ENCODE data around the gene AREG.

- TF ChIP-seq CTCF (conservative IDR thresholded peaks at IDR 0.05 in 1 of 2, IDR thresholded peaks at IDR 0.05 in 1 of 2; ENCODE audit: extremely low read depth in 1 of 2, insufficient read depth in 1 of 2, low read depth in 1 of 2, low read length in 2 of 2) (no peak), EZH2 (IDR thresholded peaks at IDR 0.05; ENCODE audit: borderline replicate concordance, low read length) (no peak)
Observed at GRCh38 chr4:74453829-74454742, 9.2 kb downstream of the AREG start.

All from mammary epithelial cell (primary cell).